Endothelial cell of umbilical vein (primary cell): ENCODE measurements around the gene SULT1E1.

Source experiments
- CTCF ChIP-seq, 2 donors: IDR thresholded peaks; 1 replicate in 1 of 2; 2 replicates in 1 of 2; pipeline ENCODE4 v1.5.1; 2011; ENCODE audit warnings: low read length in 2 of 2, mild to moderate bottlenecking in 2 of 2, moderate library complexity in 2 of 2, control low read depth in 1 of 2, inconsistent platforms in 1 of 2, low read depth in 1 of 2; ENCODE audit not compliant: insufficient read depth in 1 of 2; ENCODE audit errors: extremely low read depth in 1 of 2
- EZH2 ChIP-seq: IDR thresholded peaks from 2 replicates; pipeline ENCODE4 v1.6.1; 2012; ENCODE audit warnings: borderline replicate concordance, low read depth, mild to moderate bottlenecking, moderate library complexity, low read length, inconsistent platforms; ENCODE audit not compliant: severe bottlenecking
- FOS ChIP-seq: IDR thresholded peaks from 2 replicates; pipeline ENCODE4 v1.6.1; 2011; ENCODE audit warnings: mild to moderate bottlenecking, low read length, moderate library complexity, borderline replicate concordance; ENCODE audit not compliant: insufficient read depth
- GATA2 ChIP-seq: IDR thresholded peaks from 2 replicates; pipeline ENCODE4 v1.7.0; 2011; ENCODE audit warnings: low read depth, mild to moderate bottlenecking, moderate library complexity, mixed read lengths, low read length; ENCODE audit not compliant: insufficient read length, insufficient read depth
- JUN ChIP-seq: IDR thresholded peaks from 2 replicates; pipeline ENCODE4 v1.6.1; 2011; ENCODE audit warnings: borderline replicate concordance, low read depth; ENCODE audit not compliant: insufficient read length, insufficient read depth
- MYC ChIP-seq: IDR thresholded peaks from one replicate; pipeline ENCODE4 v1.6.1; 2011; ENCODE audit warnings: mild to moderate bottlenecking, low read depth, low read length
- POLR2A ChIP-seq: IDR thresholded peaks from 2 replicates; pipeline ENCODE4 v1.6.1; 2012; ENCODE audit warnings: low read depth, mild to moderate bottlenecking, control low read depth, low read length
- POLR2AphosphoS5 ChIP-seq: IDR thresholded peaks from 2 replicates; pipeline ENCODE4 v1.6.1; 2012; ENCODE audit warnings: low read depth, mild to moderate bottlenecking, control low read depth, low read length, moderate library complexity; ENCODE audit not compliant: insufficient read depth

GRCh38 chr4:69831270-69831627 lies 28.7 kb downstream of the SULT1E1 start:
- TF ChIP-seq CTCF (IDR thresholded peaks at IDR 0.05; ENCODE audit: extremely low read depth in 1 of 2, insufficient read depth in 1 of 2, low read depth in 1 of 2, low read length in 2 of 2) (no peak), POLR2A (no peak), JUN (no peak), POLR2AphosphoS5 (no peak), GATA2 (no peak), EZH2 (no peak), FOS (no peak), MYC (no peak)
